HEK293 (cell line): ENCODE data around the gene CYP39A1.
A peak's percentile ranks its signal among the peaks of the same experiment; 100 is the strongest.

ENCODE experiments used
- GLI2 ChIP-seq: fragments of 450-650 bp; formaldehyde crosslinking; IDR thresholded peaks from 2 replicates; pipeline ENCODE4; 2017; ENCODE audit warnings: missing biosample characterization, missing genetic modification characterization, low read depth, borderline replicate concordance
- HOXD13 ChIP-seq: sonication (generic); formaldehyde crosslinking; IDR thresholded peaks from 2 replicates; pipeline ENCODE4 v1.8.0; 2022; ENCODE audit warnings: missing genetic modification reagents, borderline replicate concordance
- MYNN ChIP-seq: fragments of 450-650 bp; formaldehyde crosslinking; IDR thresholded peaks from 2 replicates; pipeline ENCODE4 v1.5.1; 2016; ENCODE audit warnings: missing biosample characterization, missing genetic modification characterization, borderline replicate concordance
- MZF1 ChIP-seq: fragments of 450-650 bp; formaldehyde crosslinking; IDR thresholded peaks from 2 replicates; pipeline ENCODE4 v1.5.1; 2017; ENCODE audit warnings: missing biosample characterization, missing genetic modification characterization, borderline replicate concordance
- PRDM1 ChIP-seq: fragments of 450-650 bp; formaldehyde crosslinking; IDR thresholded peaks from 2 replicates; pipeline ENCODE4; 2016; ENCODE audit warnings: missing biosample characterization, missing genetic modification characterization
- TCF7L2 ChIP-seq: IDR thresholded peaks from 2 replicates; pipeline ENCODE4 v1.6.1; 2011; ENCODE audit warnings: low read depth, mild to moderate bottlenecking, inconsistent platforms, low read length, moderate library complexity, borderline replicate concordance
- YY1 ChIP-seq: fragments of 450-650 bp; formaldehyde crosslinking; IDR thresholded peaks from 2 replicates; pipeline ENCODE4 v1.5.1; 2018; ENCODE audit warnings: missing biosample characterization, missing genetic modification characterization
- ZBTB11 ChIP-seq: fragments of 450-650 bp; formaldehyde crosslinking; conservative IDR thresholded peaks from 2 replicates; pipeline ENCODE4 v1.5.1; 2016; ENCODE audit warnings: low read depth, missing biosample characterization, missing genetic modification characterization
- ZFHX2 ChIP-seq: fragments of 450-650 bp; formaldehyde crosslinking; conservative IDR thresholded peaks from 2 replicates; pipeline ENCODE4 v1.5.1; 2016; ENCODE audit warnings: missing biosample characterization, missing genetic modification characterization
- ZNF174 ChIP-seq: fragments of 450-650 bp; formaldehyde crosslinking; IDR thresholded peaks from 2 replicates; pipeline ENCODE4 v1.5.0; 2017; ENCODE audit warnings: missing biosample characterization, mild to moderate bottlenecking, missing genetic modification characterization
- ZNF2 ChIP-seq: fragments of 450-650 bp; formaldehyde crosslinking; IDR thresholded peaks from 2 replicates; pipeline ENCODE4 v1.5.1; 2016; ENCODE audit warnings: missing biosample characterization, missing genetic modification characterization
- ZNF239 ChIP-seq: fragments of 450-650 bp; formaldehyde crosslinking; IDR thresholded peaks from 2 replicates; pipeline ENCODE4 v1.5.1; 2016; ENCODE audit warnings: missing biosample characterization, missing genetic modification characterization
- ZNF280C ChIP-seq: fragments of 450-650 bp; formaldehyde crosslinking; IDR thresholded peaks from 2 replicates; pipeline ENCODE4 v1.5.1; 2016; ENCODE audit warnings: missing biosample characterization, missing genetic modification characterization
- ZNF354C ChIP-seq: fragments of 450-650 bp; formaldehyde crosslinking; IDR thresholded peaks from 2 replicates; pipeline ENCODE4 v1.5.1; 2016; ENCODE audit warnings: missing biosample characterization, missing genetic modification characterization, low read depth, borderline replicate concordance
- ZNF362 ChIP-seq: fragments of 450-650 bp; formaldehyde crosslinking; IDR thresholded peaks from 2 replicates; pipeline ENCODE4 v1.5.1; 2016; ENCODE audit warnings: missing biosample characterization, missing genetic modification characterization
- ZNF501 ChIP-seq: fragments of 450-650 bp; formaldehyde crosslinking; IDR thresholded peaks from 2 replicates; pipeline ENCODE4 v1.5.1; 2016; ENCODE audit warnings: missing biosample characterization, missing genetic modification characterization
- ZNF529 ChIP-seq: fragments of 450-650 bp; formaldehyde crosslinking; IDR thresholded peaks from 2 replicates; pipeline ENCODE4 v1.5.1; 2017; ENCODE audit warnings: missing genetic modification characterization, missing biosample characterization; ENCODE audit not compliant: insufficient replicate concordance
- ZNF544 ChIP-seq: fragments of 450-650 bp; formaldehyde crosslinking; IDR thresholded peaks from 2 replicates; pipeline ENCODE4 v1.5.0; 2017; ENCODE audit warnings: missing biosample characterization, missing genetic modification characterization
- ZNF571 ChIP-seq: fragments of 450-650 bp; formaldehyde crosslinking; IDR thresholded peaks from 2 replicates; pipeline ENCODE4 v1.5.0; 2017; ENCODE audit warnings: missing biosample characterization, missing genetic modification characterization
- ZNF580 ChIP-seq: fragments of 450-650 bp; formaldehyde crosslinking; IDR thresholded peaks from 2 replicates; pipeline ENCODE4 v1.5.1; 2016; ENCODE audit warnings: missing biosample characterization, missing genetic modification characterization
- ZNF747 ChIP-seq: fragments of 450-650 bp; formaldehyde crosslinking; IDR thresholded peaks from 2 replicates; pipeline ENCODE4 v1.5.1; 2016; ENCODE audit warnings: missing biosample characterization, missing genetic modification characterization
- ZSCAN18 ChIP-seq: fragments of 450-650 bp; formaldehyde crosslinking; IDR thresholded peaks from 2 replicates; pipeline ENCODE4 v1.5.1; 2016; ENCODE audit warnings: missing biosample characterization, missing genetic modification characterization
- ZXDB ChIP-seq: fragments of 450-650 bp; formaldehyde crosslinking; IDR thresholded peaks from 2 replicates; pipeline ENCODE4 v1.5.1; 2016; ENCODE audit warnings: missing biosample characterization, missing genetic modification characterization
- TF ChIP-seq, protein P1 (sequence below): fragments of 450-650 bp; formaldehyde crosslinking; IDR thresholded peaks from 2 replicates; pipeline ENCODE4 v1.5.1; 2016; ENCODE audit warnings: missing biosample characterization, missing genetic modification characterization
- TF ChIP-seq, protein P2 (sequence below): fragments of 450-650 bp; formaldehyde crosslinking; IDR thresholded peaks from 2 replicates; pipeline ENCODE4 v1.5.1; 2016; ENCODE audit warnings: missing biosample characterization, missing genetic modification characterization
- TF ChIP-seq, protein P3 (sequence below): fragments of 450-650 bp; formaldehyde crosslinking; IDR thresholded peaks from 2 replicates; pipeline ENCODE4 v1.5.1; 2016; ENCODE audit warnings: missing biosample characterization, missing genetic modification characterization

Gene CYP39A1

DNA sequence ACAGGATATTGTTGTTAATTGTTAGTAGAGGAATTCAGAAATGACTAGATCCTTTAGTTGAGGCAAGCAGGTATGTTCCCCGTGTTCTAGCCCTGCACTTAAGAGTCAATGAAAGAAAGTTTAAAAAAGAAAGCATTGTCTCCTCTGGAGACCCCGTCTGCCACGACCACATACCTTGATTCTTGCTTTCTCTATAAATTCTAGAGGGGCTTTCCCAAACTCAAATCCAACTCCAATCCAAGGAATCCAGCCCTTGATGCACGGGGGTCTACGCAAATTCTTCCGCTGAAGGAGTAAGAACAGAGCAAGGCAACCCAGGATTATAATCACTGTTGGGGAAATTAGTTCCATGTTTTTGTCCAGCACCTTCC lies 401 bp downstream of the CYP39A1 start (continued):
- TF ChIP-seq, protein P1, sequence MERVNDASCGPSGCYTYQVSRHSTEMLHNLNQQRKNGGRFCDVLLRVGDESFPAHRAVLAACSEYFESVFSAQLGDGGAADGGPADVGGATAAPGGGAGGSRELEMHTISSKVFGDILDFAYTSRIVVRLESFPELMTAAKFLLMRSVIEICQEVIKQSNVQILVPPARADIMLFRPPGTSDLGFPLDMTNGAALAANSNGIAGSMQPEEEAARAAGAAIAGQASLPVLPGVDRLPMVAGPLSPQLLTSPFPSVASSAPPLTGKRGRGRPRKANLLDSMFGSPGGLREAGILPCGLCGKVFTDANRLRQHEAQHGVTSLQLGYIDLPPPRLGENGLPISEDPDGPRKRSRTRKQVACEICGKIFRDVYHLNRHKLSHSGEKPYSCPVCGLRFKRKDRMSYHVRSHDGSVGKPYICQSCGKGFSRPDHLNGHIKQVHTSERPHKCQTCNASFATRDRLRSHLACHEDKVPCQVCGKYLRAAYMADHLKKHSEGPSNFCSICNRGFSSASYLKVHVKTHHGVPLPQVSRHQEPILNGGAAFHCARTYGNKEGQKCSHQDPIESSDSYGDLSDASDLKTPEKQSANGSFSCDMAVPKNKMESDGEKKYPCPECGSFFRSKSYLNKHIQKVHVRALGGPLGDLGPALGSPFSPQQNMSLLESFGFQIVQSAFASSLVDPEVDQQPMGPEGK (tag by site-specific recombination) = no peak
- no peak for TF ChIP-seq ZNF362
- TF ChIP-seq ZXDB = no peak
- no peak for TF ChIP-seq ZNF501 (tag by site-specific recombination)
- no peak for TF ChIP-seq HOXD13 (CRISPR knock-in tag)
- 0 out of 2 replicates have a peak, but pooled peaks have one; percentile 18 for TF ChIP-seq ZBTB11 (tag by site-specific recombination)
- no peak for TF ChIP-seq ZNF239 (tag by site-specific recombination)
- TF ChIP-seq ZNF747 (tag by site-specific recombination) = no peak
- peak; percentile 64 for TF ChIP-seq PRDM1 (tag by site-specific recombination)
- 0 out of 2 replicates have a peak, but pooled peaks have one; percentile 12 for TF ChIP-seq MZF1 (tag by site-specific recombination)
- TF ChIP-seq ZNF2 (tag by site-specific recombination) = no peak
- no peak for TF ChIP-seq ZSCAN18
- TF ChIP-seq, protein P2, sequence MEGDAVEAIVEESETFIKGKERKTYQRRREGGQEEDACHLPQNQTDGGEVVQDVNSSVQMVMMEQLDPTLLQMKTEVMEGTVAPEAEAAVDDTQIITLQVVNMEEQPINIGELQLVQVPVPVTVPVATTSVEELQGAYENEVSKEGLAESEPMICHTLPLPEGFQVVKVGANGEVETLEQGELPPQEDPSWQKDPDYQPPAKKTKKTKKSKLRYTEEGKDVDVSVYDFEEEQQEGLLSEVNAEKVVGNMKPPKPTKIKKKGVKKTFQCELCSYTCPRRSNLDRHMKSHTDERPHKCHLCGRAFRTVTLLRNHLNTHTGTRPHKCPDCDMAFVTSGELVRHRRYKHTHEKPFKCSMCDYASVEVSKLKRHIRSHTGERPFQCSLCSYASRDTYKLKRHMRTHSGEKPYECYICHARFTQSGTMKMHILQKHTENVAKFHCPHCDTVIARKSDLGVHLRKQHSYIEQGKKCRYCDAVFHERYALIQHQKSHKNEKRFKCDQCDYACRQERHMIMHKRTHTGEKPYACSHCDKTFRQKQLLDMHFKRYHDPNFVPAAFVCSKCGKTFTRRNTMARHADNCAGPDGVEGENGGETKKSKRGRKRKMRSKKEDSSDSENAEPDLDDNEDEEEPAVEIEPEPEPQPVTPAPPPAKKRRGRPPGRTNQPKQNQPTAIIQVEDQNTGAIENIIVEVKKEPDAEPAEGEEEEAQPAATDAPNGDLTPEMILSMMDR = no peak
- TF ChIP-seq, protein P3, sequence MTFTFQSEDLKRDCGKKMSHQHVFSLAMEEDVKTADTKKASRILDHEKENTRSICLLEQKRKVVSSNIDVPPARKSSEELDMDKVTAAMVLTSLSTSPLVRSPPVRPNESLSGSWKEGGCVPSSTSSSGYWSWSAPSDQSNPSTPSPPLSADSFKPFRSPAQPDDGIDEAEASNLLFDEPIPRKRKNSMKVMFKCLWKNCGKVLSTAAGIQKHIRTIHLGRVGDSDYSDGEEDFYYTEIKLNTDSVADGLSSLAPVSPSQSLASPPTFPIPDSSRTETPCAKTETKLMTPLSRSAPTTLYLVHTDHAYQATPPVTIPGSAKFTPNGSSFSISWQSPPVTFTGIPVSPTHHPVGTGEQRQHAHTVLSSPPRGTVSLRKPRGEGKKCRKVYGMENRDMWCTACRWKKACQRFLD (tag by site-specific recombination) = no peak
- TF ChIP-seq MYNN (tag by site-specific recombination) = no peak
- no peak for TF ChIP-seq ZNF544 (tag by site-specific recombination)
- TF ChIP-seq ZNF529 (tag by site-specific recombination) = no peak
- 0 out of 2 replicates have a peak, but pooled peaks have one; percentile 44 for TF ChIP-seq TCF7L2
- TF ChIP-seq ZNF580 = no peak
- TF ChIP-seq YY1 (tag by site-specific recombination) = no peak
- TF ChIP-seq ZNF280C = no peak
- no peak for TF ChIP-seq ZNF571
- no peak for TF ChIP-seq ZNF174 (tag by site-specific recombination)
- TF ChIP-seq GLI2 (tag by site-specific recombination) = no peak
- no peak for TF ChIP-seq ZNF354C (tag by site-specific recombination)
- TF ChIP-seq ZFHX2 (tag by site-specific recombination) = no peak
